MV-4-11 (cell line): ENCODE results near the gene HS6ST3.

Source experiments
- DNase-seq: peaks from one replicate; lab custom pipeline; 2025; lab: John Stamatoyannopoulos, UW

The HS6ST3 gene

GRCh38 chr13:96652506-96652905, 562.6 kb downstream of the HS6ST3 start:
- no peak for DNase-seq

- no peak for DNase-seq
Measured at GRCh38 chr13:96661612-96662011, 571.7 kb downstream of the HS6ST3 start.

- no peak for DNase-seq
Measured at GRCh38 chr13:96662036-96662435, 572.1 kb downstream of the HS6ST3 start.

GRCh38 chr13:96667294-96668018, 577.5 kb downstream of the HS6ST3 start:
- DNase-seq = no peak

GRCh38 chr13:96671073-96671472, 581.2 kb downstream of the HS6ST3 start:
- DNase-seq = no peak

GRCh38 chr13:96672016-96672415, 582.1 kb downstream of the HS6ST3 start:
- no peak for DNase-seq

GRCh38 chr13:96673825-96674224, 583.9 kb downstream of the HS6ST3 start:
- no peak for DNase-seq

- DNase-seq = no peak
Measured at GRCh38 chr13:96677029-96677428, 587.1 kb downstream of the HS6ST3 start.

- DNase-seq = no peak
Measured at GRCh38 chr13:96678801-96679200, 588.9 kb downstream of the HS6ST3 start.

GRCh38 chr13:96680898-96681297, 591.0 kb downstream of the HS6ST3 start:
- DNase-seq = no peak

- no peak for DNase-seq
Measured at GRCh38 chr13:96681766-96682165, 591.9 kb downstream of the HS6ST3 start.

- DNase-seq = no peak
Measured at GRCh38 chr13:96684469-96684868, 594.6 kb downstream of the HS6ST3 start.

GRCh38 chr13:96684907-96685306, 595.0 kb downstream of the HS6ST3 start:
- no peak for DNase-seq

GRCh38 chr13:96686286-96686685, 596.4 kb downstream of the HS6ST3 start:
- DNase-seq = no peak

GRCh38 chr13:96687191-96687590, 597.3 kb downstream of the HS6ST3 start:
- no peak for DNase-seq

- no peak for DNase-seq
Measured at GRCh38 chr13:96690998-96691397, 601.1 kb downstream of the HS6ST3 start.

GRCh38 chr13:96696389-96696900, 606.5 kb downstream of the HS6ST3 start:
- DNase-seq = no peak

- DNase-seq = no peak
Measured at GRCh38 chr13:96700657-96701056, 610.8 kb downstream of the HS6ST3 start.

- no peak for DNase-seq
Measured at GRCh38 chr13:96707146-96707545, 617.2 kb downstream of the HS6ST3 start.

- no peak for DNase-seq
Measured at GRCh38 chr13:96710166-96710862, 620.4 kb downstream of the HS6ST3 start.

- no peak for DNase-seq
Measured at GRCh38 chr13:96720446-96720845, 630.5 kb downstream of the HS6ST3 start.

GRCh38 chr13:96726651-96727050, 636.7 kb downstream of the HS6ST3 start:
- DNase-seq = no peak

GRCh38 chr13:96728463-96728862, 638.6 kb downstream of the HS6ST3 start:
- DNase-seq = no peak
